VCaP (cell line): ENCODE results near the gene DEGS2.

Experiments used
- H3K27ac ChIP-seq: fragments of 450-650 bp; 2 replicates; pipeline ENCODE4 v1.5.1; 2017
- CTCF ChIP-seq: fragments of 450-650 bp; conservative IDR thresholded peaks from 2 replicates; pipeline ENCODE4 v1.5.1; 2017; ENCODE audit warnings: mild to moderate bottlenecking, moderate library complexity

Gene DEGS2

GRCh38 chr14:100100032-100100703, 59.3 kb downstream of the DEGS2 start:
- TF ChIP-seq CTCF: no peak
- H3K27ac ChIP-seq: no peak overlapping the region

GRCh38 chr14:100098171-100098570, 61.3 kb downstream of the DEGS2 start:
- TF ChIP-seq CTCF: no peak
- no peak overlapping the region for H3K27ac ChIP-seq

GRCh38 chr14:100096656-100097055, 62.8 kb downstream of the DEGS2 start:
- TF ChIP-seq CTCF: no peak
- H3K27ac ChIP-seq: no peak overlapping the region
